GM18519 (cell line): Measurements from ENCODE around the gene DDX31.

Experiments used
- ATAC-seq: cut with Tn5 transposase; IDR thresholded peaks from one replicate; pipeline ENCODE4 v1.9.1; 2021; ENCODE audit warnings: mild to moderate bottlenecking, moderate library complexity; ENCODE audit not compliant: unreplicated experiment, low FRiP score

The DDX31 gene

GRCh38 chr9:132600326-132600984, 69.3 kb downstream of the DDX31 start:
- ATAC-seq, result no peak

DNA sequence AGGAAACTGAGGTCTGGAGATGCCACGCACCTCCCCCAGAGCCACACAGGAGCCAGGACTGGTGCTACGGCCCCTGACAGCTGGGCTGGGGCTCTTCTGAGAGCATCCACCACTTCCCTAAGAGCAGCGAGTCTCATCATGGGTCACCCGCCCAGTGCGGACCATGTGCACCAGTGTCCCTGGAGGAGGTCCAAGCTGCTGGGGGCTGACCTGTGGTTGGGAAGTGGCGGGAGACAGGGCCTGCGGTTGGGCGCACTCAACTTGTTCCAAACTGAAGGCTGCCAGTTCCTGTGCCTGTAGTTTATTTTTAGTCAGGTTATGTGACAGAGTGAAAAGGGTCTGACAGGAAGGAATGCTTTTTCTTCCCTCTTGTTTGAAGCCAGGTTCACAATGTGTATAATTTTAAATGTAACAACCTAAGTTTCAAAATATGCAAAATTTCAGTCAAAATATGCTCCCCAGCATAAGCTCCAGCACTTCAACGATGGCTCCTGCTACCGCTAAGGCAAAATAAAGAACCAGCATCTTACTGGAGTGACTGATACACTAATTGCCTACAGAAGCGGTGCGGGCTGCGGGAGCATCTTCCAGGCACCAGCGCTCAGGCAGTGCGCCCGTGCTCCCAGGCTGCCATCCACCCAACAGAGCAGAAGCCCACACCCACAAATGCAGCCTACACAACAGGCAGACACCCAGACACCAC, 72.6 kb downstream of the DDX31 start:
- no peak for ATAC-seq

DNA sequence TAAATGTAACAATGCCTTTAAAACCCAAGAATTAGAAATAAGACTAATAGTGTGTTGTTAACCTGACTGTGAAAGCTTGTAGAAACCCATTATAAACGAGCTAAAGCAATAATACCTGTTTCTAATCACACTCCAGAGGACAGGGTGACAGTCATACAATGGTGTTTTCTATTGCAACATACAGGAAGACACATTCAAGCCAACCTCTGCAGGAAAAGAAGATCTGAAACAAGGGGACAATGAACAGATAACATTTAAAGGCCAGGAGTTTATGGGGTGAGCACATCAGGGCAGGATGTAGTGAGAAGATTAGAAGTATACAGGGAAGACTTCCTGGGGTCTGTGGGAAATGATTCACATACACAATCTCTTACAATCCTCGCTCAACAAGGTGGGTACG, 73.6 kb downstream of the DDX31 start:
- ATAC-seq, result no peak

GRCh38 chr9:132595319-132595718, 74.5 kb downstream of the DDX31 start:
- no peak for ATAC-seq

GRCh38 chr9:132594412-132594811, 75.4 kb downstream of the DDX31 start:
- ATAC-seq, result no peak

GRCh38 chr9:132592451-132592850, 77.3 kb downstream of the DDX31 start:
- ATAC-seq, result no peak

GRCh38 chr9:132591751-132592314, 78.0 kb downstream of the DDX31 start:
- ATAC-seq, result no peak

- ATAC-seq, result no peak
Measured at GRCh38 chr9:132591244-132591643, 78.5 kb downstream of the DDX31 start.

- no peak for ATAC-seq
Measured at GRCh38 chr9:132590318-132591182, 79.2 kb downstream of the DDX31 start.

GRCh38 chr9:132590037-132590317, 79.8 kb downstream of the DDX31 start:
- no peak for ATAC-seq

DNA sequence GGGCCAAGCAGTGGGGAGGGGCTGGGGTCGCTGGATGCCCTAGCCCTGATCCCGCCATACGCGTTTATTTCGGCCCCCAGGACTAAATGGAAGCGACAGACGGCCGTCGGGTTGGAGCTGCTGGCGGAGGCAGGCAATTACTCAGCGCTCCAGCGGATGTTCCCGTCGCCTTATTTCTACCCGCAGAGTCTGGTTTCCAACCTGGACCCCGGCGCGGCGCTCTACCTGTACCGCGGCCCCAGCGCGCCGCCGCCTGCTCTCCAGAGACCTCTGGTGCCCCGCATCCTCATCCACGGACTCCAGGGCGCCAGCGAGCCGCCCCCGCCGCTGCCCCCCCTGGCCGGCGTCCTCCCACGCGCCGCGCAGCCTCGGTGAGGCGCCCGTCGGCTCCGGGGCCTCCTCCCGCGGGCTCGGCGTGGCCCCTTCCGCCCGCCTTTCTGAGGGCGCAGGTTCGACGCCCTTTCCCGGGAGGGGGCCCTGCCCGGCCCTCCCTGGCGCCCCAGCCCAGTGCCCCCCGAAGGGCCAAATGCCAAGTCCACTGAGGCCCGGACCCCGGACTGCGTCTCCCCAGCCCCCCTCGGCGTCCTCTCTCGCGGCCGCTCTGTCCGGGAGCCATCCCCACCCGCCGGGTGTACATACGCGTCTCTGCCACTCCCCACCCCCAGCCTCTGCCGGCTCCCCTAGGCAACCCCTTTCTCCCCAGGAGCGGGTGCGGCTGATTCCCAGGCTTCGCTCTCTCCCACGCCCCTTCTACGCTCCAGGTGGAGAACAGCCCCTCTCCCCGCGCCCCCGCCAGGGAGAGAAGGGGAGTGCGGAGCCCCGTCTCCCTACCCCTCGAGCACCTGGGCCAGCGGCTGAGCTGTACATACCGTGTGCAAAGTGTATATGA, 80.4 kb downstream of the DDX31 start:
- ATAC-seq, result no peak

GRCh38 chr9:132588501-132589147, 81.2 kb downstream of the DDX31 start:
- ATAC-seq, result no peak

DNA sequence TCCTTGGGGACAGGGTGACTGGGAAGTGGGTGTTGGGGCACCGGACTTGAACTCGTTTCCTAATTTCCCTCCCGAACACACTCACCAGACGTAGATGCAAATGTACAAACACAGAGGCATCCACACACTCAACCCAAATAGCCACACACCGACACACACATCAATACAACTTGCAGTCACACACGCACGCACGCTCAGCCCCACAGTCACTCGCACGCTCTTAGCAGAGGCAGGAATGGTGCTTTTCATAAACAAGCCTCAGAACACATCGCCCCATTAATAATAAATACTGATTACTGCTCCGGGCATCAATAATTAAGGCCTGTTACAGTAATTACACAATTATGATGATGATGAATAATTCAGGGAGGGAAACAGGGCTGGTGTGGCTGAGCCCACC, 81.7 kb downstream of the DDX31 start:
- ATAC-seq, result no peak

GRCh38 chr9:132587592-132587955, 82.2 kb downstream of the DDX31 start:
- no peak for ATAC-seq

DNA sequence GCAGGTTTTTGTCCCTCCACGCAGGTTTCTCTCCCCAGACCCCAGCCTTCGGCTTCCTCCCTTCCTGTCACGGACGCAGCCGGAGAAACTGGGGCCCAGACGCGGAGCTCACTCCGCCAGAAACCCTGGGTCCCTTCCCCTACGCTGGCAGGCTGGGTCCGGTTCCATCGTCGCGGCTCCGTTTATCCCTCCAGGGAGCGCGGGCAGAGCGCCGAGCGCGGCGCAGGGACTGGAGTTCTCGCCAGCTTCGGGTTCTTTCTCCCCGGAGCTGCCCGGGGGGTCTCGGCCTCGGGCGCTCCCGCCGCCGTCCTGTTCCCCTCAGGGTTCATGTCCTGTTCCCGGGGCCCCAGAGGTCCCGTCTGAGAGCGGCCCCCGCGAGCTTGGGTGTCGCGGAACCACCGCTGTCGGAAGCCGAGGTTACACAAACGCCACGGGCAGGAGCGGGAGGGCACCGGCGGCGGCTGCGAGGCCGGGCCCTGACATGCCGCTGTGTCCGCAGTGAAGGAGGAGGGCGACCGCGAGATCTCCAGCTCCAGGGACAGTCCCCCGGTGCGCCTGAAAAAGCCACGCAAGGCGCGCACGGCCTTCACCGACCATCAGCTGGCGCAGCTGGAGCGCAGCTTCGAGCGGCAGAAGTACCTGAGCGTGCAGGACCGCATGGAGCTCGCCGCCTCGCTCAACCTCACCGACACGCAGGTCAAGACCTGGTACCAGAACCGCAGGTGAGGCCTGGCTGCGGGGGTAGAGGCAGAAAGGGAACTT, 82.8 kb downstream of the DDX31 start:
- ATAC-seq, result no peak

DNA sequence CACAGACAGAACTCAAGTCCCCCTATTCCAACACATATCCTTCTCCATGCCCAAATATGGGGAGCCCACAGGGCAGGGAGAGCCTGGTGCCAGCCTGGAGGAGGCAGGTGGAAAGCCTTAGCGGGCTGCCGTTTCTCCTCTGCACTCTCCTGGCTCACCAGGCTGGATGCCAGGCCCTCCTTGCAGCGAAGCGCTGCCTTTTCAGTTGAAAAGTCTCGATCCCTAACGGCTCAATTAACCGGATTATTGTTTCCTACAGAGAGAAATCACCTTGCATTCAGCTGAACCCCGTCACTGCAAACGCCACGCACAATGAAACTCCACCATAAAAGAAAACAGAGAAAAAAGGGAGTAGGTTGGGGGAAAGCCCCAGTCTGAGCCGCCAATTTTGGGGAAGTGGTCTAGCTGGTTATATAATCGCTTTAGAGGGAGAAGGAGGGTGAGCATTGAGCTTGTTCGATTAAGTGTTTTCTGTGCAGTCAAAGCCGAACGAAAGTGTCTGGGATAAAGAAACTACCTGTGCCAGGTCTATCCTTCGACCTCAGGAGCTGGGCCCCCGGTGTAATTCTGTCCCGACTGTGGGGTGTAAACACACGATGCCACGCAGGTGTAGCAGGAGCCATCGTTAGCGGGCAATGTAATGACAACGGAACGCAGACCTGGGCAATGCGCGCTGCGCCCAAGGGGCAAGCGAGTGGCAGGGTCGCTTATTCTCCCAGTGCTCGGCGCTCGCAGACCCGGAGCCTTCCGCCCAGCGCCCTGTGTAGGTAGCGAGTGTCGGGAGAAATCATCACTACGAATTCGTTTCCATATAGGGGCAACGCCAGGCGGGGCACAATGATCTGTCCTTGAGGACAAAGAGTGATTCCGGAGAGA, 83.6 kb downstream of the DDX31 start:
- no peak for ATAC-seq

DNA sequence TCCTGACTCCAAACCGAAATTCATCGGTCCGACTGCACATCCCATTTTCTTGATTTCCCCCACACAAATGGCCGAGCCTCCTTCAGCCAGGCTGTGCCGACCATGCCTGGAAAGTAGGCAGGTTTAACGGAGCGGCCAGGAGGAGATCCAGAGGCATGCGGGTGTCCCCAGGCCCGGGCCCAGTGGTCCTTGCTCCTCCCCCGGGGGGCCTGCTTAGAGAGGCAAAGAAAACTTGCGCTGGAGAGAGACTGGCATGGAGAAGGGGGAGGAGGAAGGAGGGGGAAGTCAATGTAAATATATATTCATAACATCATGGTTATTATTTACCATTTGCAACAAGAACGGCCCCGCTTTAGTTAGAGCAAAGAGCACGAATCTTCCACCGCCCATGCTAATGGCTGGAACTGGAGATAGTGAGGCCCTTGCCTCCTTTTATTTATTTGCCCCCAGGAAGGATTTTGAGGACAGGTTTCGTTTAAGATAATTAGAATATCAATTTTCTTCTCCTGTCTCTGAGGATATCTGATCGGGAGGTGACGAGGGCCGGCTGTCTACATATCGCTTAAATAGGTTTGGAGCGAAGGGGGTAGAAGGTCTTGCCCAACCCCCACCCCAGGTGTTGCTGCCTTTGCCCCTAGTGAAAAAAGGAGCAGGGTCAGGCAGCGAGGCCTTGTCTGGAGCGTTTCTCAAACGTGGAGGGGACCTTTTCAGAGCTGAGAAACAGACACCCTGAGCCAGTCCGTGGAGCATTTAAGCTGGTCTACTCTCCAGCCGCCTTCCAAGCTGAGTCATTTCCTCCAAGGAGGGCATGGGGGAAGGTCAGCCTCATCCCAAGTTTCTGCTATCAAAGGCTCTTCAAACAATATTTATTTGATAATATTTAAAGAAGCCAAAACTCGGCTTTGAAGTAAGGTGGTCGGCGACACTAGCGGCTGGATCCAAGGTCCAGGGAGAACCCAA, 84.9 kb downstream of the DDX31 start:
- no peak for ATAC-seq
